ENCODE results near the gene PLD4.
A peak's percentile ranks its signal among the peaks of the same experiment; 100 is the strongest.

Gene PLD4

GRCh38 chr14:104975481-104976197 is 51.0 kb downstream of the PLD4 start:
- DNase-seq (ENCODE audit: low spot score): no peak

- DNase-seq (ENCODE audit: low spot score): peak; percentile 83
These were observed 51.7 kb downstream of the PLD4 start for GRCh38 chr14:104976198-104977007.

- DNase-seq (ENCODE audit: low spot score): no peak
These were observed 52.5 kb downstream of the PLD4 start for GRCh38 chr14:104977008-104977680.

- peak; percentile 72 for DNase-seq (ENCODE audit: low spot score)
These were observed 53.3 kb downstream of the PLD4 start, which contains the start of gene AHNAK2 for GRCh38 chr14:104977681-104978653. TSS of gene AHNAK2 (minus strand) at chr14:104978374. CDS start at chr14:104978237, 137 bp downstream.

- no peak for DNase-seq (ENCODE audit: low spot score)
These were observed 54.3 kb downstream of the PLD4 start for GRCh38 chr14:104978746-104979691.

GRCh38 chr14:104979758-104980610 is 55.3 kb downstream of the PLD4 start:
- no peak for DNase-seq (ENCODE audit: low spot score)

GRCh38 chr14:104980611-104981531 is 56.2 kb downstream of the PLD4 start:
- DNase-seq (ENCODE audit: low spot score): no peak

GRCh38 chr14:104981699-104982541 is 57.2 kb downstream of the PLD4 start:
- DNase-seq (ENCODE audit: low spot score): no peak

- DNase-seq (ENCODE audit: low spot score): no peak
These were observed 58.0 kb downstream of the PLD4 start for GRCh38 chr14:104982548-104983230.
